CD4-positive, alpha-beta memory T cell (primary cell): ENCODE measurements around the gene SLX9. TPM values are rescaled to one million over a fixed set of nuclear protein-coding genes. Genes with fewer than 3 reads are reported as not detected.

Experiments
- CTCF ChIA-PET: fragments of 350-600 bp; sonication (Branson Sonifier 250); formaldehyde crosslinking; loops from one replicate; lab custom pipeline; 2021; ENCODE audit warnings: inconsistent platforms; ENCODE audit not compliant: partially characterized antibody; lab: Charles Lee
- POLR2A ChIA-PET: fragments of 350-600 bp; sonication (Branson Sonifier 250); formaldehyde crosslinking; loops from one replicate; lab custom pipeline; 2021; ENCODE audit not compliant: partially characterized antibody; lab: Charles Lee
- DNase-seq, 5 donors: peaks; one replicate each; pipeline versions ENCODE4 v3.0.0 to v3.0.0-alpha.2; 2020 to 2022; ENCODE audit warnings: mixed read lengths in 1 of 5
- H3K27ac ChIP-seq: one replicate; pipeline ENCODE4 v1.7.0; 2013; ENCODE audit warnings: low read depth, low read length
- H3K27me3 ChIP-seq: 2 replicates; pipeline ENCODE4 v1.7.0; 2013; ENCODE audit warnings: mild to moderate bottlenecking, low read length, moderate library complexity; ENCODE audit not compliant: insufficient read depth
- H3K36me3 ChIP-seq: 2 replicates; pipeline ENCODE4 v1.7.0; 2013; ENCODE audit warnings: mild to moderate bottlenecking, low read length, moderate library complexity; ENCODE audit not compliant: insufficient read depth
- H3K4me1 ChIP-seq: 2 replicates; pipeline ENCODE4 v1.7.0; 2013; ENCODE audit warnings: mild to moderate bottlenecking, low read length, moderate library complexity; ENCODE audit not compliant: insufficient read depth
- H3K4me3 ChIP-seq, 2 donors: one replicate each; pipeline ENCODE4 v1.7.0; 2013; ENCODE audit warnings: low read length in 2 of 2, mild to moderate bottlenecking in 1 of 2
- H3K9me3 ChIP-seq, 2 donors: one replicate each; pipeline ENCODE4 v1.7.0; 2013; ENCODE audit warnings: low read length in 2 of 2, control low read depth in 1 of 2; ENCODE audit not compliant: control insufficient read depth in 1 of 2
- H3K27ac Mint-ChIP-seq, 7 donors: one replicate each; pipeline ENCODE4 v1.8.0; 2020 to 2021; ENCODE audit warnings: mixed read lengths in 7 of 7, mild to moderate bottlenecking in 6 of 7, inconsistent platforms in 3 of 7, moderate library complexity in 3 of 7
- H3K27me3 Mint-ChIP-seq, 2 donors: one replicate each; pipeline ENCODE4 v1.8.0; 2020 to 2021; ENCODE audit warnings: mixed read lengths in 2 of 2
- H3K36me3 Mint-ChIP-seq, 2 donors: one replicate each; pipeline ENCODE4 v1.8.0; 2020 to 2021; ENCODE audit warnings: mixed read lengths in 2 of 2, inconsistent platforms in 1 of 2, mild to moderate bottlenecking in 1 of 2
- H3K4me1 Mint-ChIP-seq, 4 donors: one replicate each; pipeline ENCODE4 v1.8.0; 2020 to 2021; ENCODE audit warnings: mixed read lengths in 4 of 4, mild to moderate bottlenecking in 1 of 4
- H3K4me3 Mint-ChIP-seq, 8 donors: one replicate each; pipeline ENCODE4 v1.8.0; 2020 to 2021; ENCODE audit warnings: mixed read lengths in 8 of 8, mild to moderate bottlenecking in 7 of 8, moderate library complexity in 6 of 8, inconsistent platforms in 3 of 8
- H3K9me3 Mint-ChIP-seq, 8 donors: one replicate each; pipeline ENCODE4 v1.8.0; 2020 to 2021; ENCODE audit warnings: mixed read lengths in 8 of 8, mild to moderate bottlenecking in 5 of 8, inconsistent platforms in 3 of 8, moderate library complexity in 1 of 8
- intact Hi-C: fragments of 100-400 bp; cut with micrococcal nuclease; formaldehyde crosslinking; loops from one replicate; pipeline ENCODE4 v1.15.1; 2023
- polyA plus RNA-seq, 2 donors: library from polyadenylated mRNA; unstranded; fragments of 300-500 nt; fragmentation: Illumina TruSeq; gene quantifications; one replicate each; pipeline ENCODE4 v1.2.3, GENCODE V29; 2021
- total RNA-seq, 2 experiments: library from RNA; stranded (reverse); gene quantifications; one replicate each; pipeline ENCODE4 v1.2.3, GENCODE V29; 2021

SLX9 gene
- total and polyA plus RNA-seq, 4 experiments from 2014 or later: 9.4 to 21.6 (median 15.4) TPM

- H3K27me3 ChIP-seq: no peaks in the 10 kb centered on the region
- H3K4me1 ChIP-seq: no peaks in the 10 kb centered on the region
- H3K4me3 Mint-ChIP-seq: no peak overlapping the region
- H3K36me3 ChIP-seq: no peaks in the 10 kb centered on the region
- H3K27me3 Mint-ChIP-seq: peaks cover 0 to 2% of the 10 kb centered on the region in 2 donors
- H3K4me3 ChIP-seq: no peak overlapping the region
- H3K36me3 Mint-ChIP-seq: no peaks in the 10 kb centered on the region
- CTCF ChIA-PET: interaction anchor here (1.4 kb wide), 1 partner anchor 134 kb away, joined by 3 read pairs; no protein-coding TSS in a partner anchor
- H3K9me3 Mint-ChIP-seq: no peaks in the 10 kb centered on the region
- H3K27ac Mint-ChIP-seq: no peak overlapping the region
- no peak for DNase-seq
- no peaks in the 10 kb centered on the region for H3K9me3 ChIP-seq
- no peaks in the 10 kb centered on the region for H3K4me1 Mint-ChIP-seq
- intact Hi-C loops: no loop called here
- POLR2A ChIA-PET: no interaction called here
- H3K27ac ChIP-seq: no peak overlapping the region
Observed at GRCh38 chr21:44994047-44994694, 54.3 kb downstream of the SLX9 start.

- Histone ChIP-seq H3K27ac (no peak overlapping the region), H3K36me3 (no peaks in the 10 kb centered on the region), H3K27me3 (no peaks in the 10 kb centered on the region), H3K4me3 (no peak overlapping the region), H3K4me1 (no peaks in the 10 kb centered on the region), H3K9me3 (no peaks in the 10 kb centered on the region)
- Mint-ChIP-seq H3K4me3 (no peak overlapping the region), H3K9me3 (no peaks in the 10 kb centered on the region), H3K27ac (no peak overlapping the region), H3K36me3 (no peaks in the 10 kb centered on the region), H3K27me3 (peaks cover 0 to 3% of the 10 kb centered on the region in 2 donors), H3K4me1 (no peaks in the 10 kb centered on the region)
- DNase-seq: no peak
- ChIA-PET POLR2A (no interaction called here), CTCF (interaction anchor here (1.4 kb wide), 1 partner anchor 134 kb away, joined by 3 read pairs; no protein-coding TSS in a partner anchor)
- intact Hi-C loops: no loop called here
Observed at GRCh38 chr21:44994695-44995342, 55.0 kb downstream of the SLX9 start.

- H3K9me3 ChIP-seq: no peaks in the 10 kb centered on the region
- H3K27me3 Mint-ChIP-seq: peaks cover 0 to 3% of the 10 kb centered on the region in 2 donors
- no peaks in the 10 kb centered on the region for H3K4me1 ChIP-seq
- H3K27ac Mint-ChIP-seq: peak overlapping the region in 1 of 7 donors; percentile 29
- no peaks in the 10 kb centered on the region for H3K9me3 Mint-ChIP-seq
- no peaks in the 10 kb centered on the region for H3K27me3 ChIP-seq
- intact Hi-C loops: no loop called here
- no peaks in the 10 kb centered on the region for H3K4me1 Mint-ChIP-seq
- no peaks in the 10 kb centered on the region for H3K36me3 ChIP-seq
- no peak overlapping the region for H3K4me3 ChIP-seq
- CTCF ChIA-PET: interaction anchor here (1.4 kb wide), 1 partner anchor 133 kb away, joined by 3 read pairs; no protein-coding TSS in a partner anchor
- H3K36me3 Mint-ChIP-seq: no peaks in the 10 kb centered on the region
- H3K4me3 Mint-ChIP-seq: no peak overlapping the region
- POLR2A ChIA-PET: no interaction called here
- H3K27ac ChIP-seq: no peak overlapping the region
- no peak for DNase-seq
Observed at GRCh38 chr21:44995343-44995941, 55.6 kb downstream of the SLX9 start.

- no peak for DNase-seq
- CTCF ChIA-PET: no interaction called here
- H3K9me3 ChIP-seq: no peaks in the 10 kb centered on the region
- no peaks in the 10 kb centered on the region for H3K27me3 ChIP-seq
- no peaks in the 10 kb centered on the region for H3K4me1 ChIP-seq
- no peaks in the 10 kb centered on the region for H3K36me3 ChIP-seq
- intact Hi-C loops: no loop called here
- Mint-ChIP-seq H3K9me3 (no peaks in the 10 kb centered on the region), H3K4me1 (no peaks in the 10 kb centered on the region), H3K36me3 (no peaks in the 10 kb centered on the region), H3K27ac (no peak overlapping the region), H3K4me3 (no peak overlapping the region), H3K27me3 (peaks cover 0 to 3% of the 10 kb centered on the region in 2 donors)
- H3K4me3 ChIP-seq: no peak overlapping the region
- no peak overlapping the region for H3K27ac ChIP-seq
- POLR2A ChIA-PET: no interaction called here
Observed at GRCh38 chr21:44996096-44996495, 56.3 kb downstream of the SLX9 start.

- H3K4me3 ChIP-seq: no peak overlapping the region
- no peak for DNase-seq
- intact Hi-C loops: no loop called here
- H3K9me3 Mint-ChIP-seq: no peaks in the 10 kb centered on the region
- H3K27ac Mint-ChIP-seq: no peak overlapping the region
- H3K9me3 ChIP-seq: no peaks in the 10 kb centered on the region
- H3K27ac ChIP-seq: no peak overlapping the region
- H3K36me3 Mint-ChIP-seq: no peaks in the 10 kb centered on the region
- no peaks in the 10 kb centered on the region for H3K4me1 ChIP-seq
- no peaks in the 10 kb centered on the region for H3K36me3 ChIP-seq
- ChIA-PET CTCF (no interaction called here), POLR2A (no interaction called here)
- H3K4me1 Mint-ChIP-seq: no peaks in the 10 kb centered on the region
- H3K4me3 Mint-ChIP-seq: no peak overlapping the region
- no peaks in the 10 kb centered on the region for H3K27me3 ChIP-seq
- H3K27me3 Mint-ChIP-seq: peaks cover 0 to 3% of the 10 kb centered on the region in 2 donors
Observed at GRCh38 chr21:44996501-44996921, 56.7 kb downstream of the SLX9 start.

GRCh38 chr21:44996983-44997936 lies 57.4 kb downstream of the SLX9 start:
- Histone ChIP-seq H3K9me3 (no peaks in the 10 kb centered on the region), H3K27ac (no peak overlapping the region), H3K27me3 (no peaks in the 10 kb centered on the region), H3K4me1 (no peaks in the 10 kb centered on the region), H3K4me3 (no peak overlapping the region), H3K36me3 (no peaks in the 10 kb centered on the region)
- H3K9me3 Mint-ChIP-seq: no peaks in the 10 kb centered on the region
- no peak overlapping the region for H3K4me3 Mint-ChIP-seq
- intact Hi-C loops: no loop called here
- POLR2A ChIA-PET: no interaction called here
- CTCF ChIA-PET: no interaction called here
- H3K4me1 Mint-ChIP-seq: no peaks in the 10 kb centered on the region
- H3K27ac Mint-ChIP-seq: no peak overlapping the region
- no peaks in the 10 kb centered on the region for H3K36me3 Mint-ChIP-seq
- no peak for DNase-seq
- H3K27me3 Mint-ChIP-seq: peaks cover 0 to 3% of the 10 kb centered on the region in 2 donors
